ENCODE results near the gene PDE7B. TPM values are rescaled to one million over a fixed set of nuclear protein-coding genes. Genes with fewer than 3 reads are reported as not detected.

PDE7B gene
- total RNA-seq, 1 experiment from 2014 or later = 3.5 TPM

DNA sequence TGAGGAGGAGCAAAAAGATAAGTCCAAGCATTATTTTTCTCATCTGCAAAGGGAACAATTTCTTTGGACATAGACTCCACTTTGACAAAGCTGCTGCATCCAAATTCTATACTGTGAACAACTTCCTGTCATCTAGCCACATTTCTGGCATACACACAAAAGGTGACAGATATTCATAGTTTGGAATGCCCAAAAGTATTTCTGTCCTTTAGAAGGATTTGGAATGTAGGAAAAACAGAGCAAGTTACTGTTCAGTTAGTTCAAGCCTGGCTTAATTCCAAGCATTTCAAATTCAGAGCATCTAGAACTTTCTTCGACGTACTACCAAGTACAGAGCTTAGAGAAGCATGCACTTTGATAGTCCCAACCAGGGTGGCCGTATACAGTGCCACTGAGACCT is 134.0 kb downstream of the PDE7B start:
- DNase-seq (ENCODE audit: low read depth) = peak; percentile 32

DNA sequence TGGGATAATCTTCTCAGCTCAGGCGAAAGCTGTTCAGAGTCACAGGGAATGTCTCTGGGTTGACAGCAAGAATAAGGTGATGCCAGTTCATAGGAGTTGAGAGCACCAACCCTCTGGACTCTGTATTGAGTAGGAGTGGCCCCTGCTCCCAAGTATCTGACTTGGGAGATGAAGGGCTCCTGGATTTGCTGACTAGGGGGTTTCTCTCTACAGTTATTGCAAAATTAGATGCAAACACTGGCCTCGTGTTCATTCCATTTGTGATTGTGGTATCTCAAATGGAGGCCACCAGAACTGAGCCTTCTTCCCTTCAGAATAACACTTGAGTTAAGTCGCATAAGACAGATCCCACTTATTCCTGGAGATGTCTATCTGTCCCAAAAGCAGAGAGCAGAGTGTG is 135.7 kb downstream of the PDE7B start:
- DNase-seq (ENCODE audit: low read depth) = no peak

DNA sequence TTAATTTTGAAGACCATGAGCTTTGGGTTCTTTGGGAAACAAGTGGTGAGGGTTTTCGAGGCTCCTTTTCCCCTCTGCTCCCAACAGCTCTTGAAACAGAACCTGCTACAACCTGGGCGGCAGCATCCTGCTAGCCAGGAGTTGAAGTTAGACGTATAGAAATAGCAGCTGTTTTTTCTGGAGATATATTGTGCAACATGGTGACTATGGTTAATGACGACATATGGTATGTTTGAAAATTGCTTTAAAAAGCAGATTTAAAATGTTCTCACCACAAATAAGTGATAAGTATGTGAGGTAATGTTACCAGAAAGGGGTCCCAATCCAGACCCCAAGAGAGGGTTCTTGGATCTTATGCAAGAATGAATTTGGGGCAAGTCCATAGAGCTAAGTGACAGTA is 138.9 kb downstream of the PDE7B start:
- DNase-seq (ENCODE audit: low read depth) = no peak

DNA sequence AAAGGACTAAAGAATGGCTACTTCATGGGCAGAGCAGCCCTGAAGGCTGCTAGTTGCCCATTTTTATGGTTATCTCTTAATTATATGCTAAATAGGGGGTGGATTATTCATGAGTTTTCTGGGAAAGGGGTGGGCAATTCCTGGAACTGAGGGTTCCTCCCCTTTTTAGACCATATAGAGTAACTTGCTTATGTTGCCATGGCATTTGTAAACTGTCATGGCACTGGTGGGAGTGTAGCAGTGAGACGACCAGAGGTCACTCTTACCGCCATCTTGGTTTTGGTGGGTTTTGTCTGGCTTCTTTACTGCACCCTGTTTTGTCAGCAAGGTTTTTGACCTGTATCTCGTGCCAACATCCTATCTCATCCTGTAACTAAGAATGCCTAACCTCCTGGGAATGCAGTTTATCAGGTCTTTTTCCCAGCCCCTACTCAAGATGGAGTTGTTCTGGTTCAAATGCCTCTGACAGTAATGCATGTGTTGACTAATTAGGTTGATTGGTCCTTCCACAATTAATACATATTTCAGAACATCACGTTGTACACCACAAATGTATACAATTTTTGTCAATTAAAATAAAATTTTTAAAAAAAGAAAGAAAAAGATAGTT is 139.5 kb downstream of the PDE7B start:
- no peak for DNase-seq (ENCODE audit: low read depth)

DNA sequence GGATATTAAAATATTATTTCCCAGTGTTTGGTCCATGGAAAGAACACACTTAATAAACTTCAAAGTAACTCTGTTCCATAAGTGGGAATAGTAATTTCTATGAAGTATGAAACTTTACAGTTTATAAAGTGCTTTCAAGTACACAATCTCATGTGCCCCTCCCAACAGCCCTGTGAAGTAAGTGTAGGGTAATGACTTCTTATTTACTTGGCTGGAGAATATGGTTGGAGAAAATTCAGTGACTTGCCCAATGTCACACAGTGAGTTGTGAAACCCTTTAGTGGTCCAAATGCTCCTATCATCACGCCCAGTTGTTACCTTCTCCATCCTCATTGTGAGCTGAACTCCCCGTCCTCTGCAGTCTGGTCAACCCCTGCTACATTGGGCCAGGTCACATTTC is 141.2 kb downstream of the PDE7B start:
- no peak for DNase-seq (ENCODE audit: low read depth)

DNA sequence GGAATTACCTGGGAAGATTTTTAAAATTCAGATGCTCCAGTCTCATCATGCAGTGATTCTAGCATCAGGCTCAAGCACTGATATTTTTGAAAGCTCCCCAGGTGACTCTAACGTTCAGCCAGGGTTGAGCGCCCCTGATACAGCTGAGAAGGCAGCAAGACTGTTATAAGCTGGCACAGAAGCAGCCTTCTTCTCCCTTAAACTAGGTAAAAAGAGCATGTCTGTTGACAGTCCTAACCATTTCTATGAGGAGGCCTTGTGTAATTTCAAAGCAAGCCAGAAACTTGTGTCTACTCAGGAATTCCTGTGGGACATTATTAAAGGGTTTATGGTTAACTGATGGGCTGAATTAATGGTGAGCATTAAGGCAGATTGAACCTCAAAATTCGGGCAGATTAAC is 141.9 kb downstream of the PDE7B start:
- no peak for DNase-seq (ENCODE audit: low read depth)

DNA sequence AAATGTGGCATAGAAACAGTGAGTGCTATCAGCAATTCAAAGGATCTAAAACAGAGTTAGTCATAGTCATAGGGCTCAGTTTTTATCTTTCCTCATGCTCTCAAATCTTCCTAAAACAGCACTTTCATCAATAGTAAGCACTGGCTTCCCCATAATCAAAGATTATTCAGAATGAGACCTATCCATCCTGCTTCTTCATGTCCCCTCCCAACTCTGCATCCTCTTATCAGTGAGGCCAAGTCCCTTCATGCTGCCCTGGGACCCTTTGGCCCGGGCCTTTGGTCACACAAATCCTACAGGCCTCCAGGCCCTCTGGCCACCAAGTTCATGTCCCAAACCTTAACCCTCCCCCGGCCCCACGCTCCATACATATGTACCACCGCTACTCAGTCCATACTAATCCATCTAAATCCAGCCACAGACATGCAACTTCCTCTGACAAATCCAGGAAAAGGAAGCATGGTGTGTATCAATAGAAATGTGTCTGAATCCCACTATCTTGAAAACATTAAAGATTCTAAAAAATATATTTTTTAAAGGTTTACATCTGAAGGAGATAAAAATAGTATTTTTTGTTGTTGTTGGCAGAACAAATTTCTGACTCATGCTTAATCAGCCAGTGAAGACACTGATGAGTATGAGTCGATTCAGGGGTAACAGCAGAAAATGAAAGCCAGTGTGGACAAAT is 143.5 kb downstream of the PDE7B start:
- peak; percentile 82 for DNase-seq (ENCODE audit: low read depth)

DNA sequence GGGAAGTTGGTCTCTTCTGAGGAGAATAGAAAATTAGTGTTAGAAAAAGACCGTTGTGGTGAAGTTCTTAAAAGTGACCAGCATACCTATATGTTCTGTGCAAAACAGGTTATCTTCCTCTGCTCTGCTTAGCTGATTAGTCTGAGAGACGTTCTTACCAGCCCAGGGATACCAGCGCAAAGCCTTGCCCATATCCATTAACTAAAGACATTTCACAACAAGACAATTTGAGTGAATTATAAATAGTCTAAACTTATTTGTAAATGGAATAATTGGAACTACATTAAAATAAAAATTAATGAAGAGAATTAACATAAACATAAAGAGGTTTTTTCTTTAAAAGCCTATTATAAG is 144.0 kb downstream of the PDE7B start:
- DNase-seq (ENCODE audit: low read depth) = no peak

DNA sequence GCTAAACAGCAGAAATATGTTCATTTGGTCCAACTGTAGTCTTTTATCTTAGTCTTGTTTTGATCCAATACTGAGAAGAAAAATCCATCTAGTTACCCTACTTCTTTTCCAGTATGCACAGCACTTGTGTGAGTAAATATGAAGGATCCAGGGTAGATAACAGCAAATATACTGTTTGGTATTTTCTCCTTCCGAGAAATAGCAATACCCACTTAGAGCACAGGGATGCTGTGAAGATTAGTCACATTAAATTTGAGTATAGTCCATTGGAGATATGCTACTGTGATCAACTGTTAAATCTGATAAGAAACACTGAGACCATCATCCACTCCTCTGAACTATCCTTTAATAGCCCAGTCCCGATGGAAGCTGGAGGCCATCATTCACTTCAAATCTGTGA is 145.2 kb downstream of the PDE7B start:
- DNase-seq (ENCODE audit: low read depth) = no peak

DNA sequence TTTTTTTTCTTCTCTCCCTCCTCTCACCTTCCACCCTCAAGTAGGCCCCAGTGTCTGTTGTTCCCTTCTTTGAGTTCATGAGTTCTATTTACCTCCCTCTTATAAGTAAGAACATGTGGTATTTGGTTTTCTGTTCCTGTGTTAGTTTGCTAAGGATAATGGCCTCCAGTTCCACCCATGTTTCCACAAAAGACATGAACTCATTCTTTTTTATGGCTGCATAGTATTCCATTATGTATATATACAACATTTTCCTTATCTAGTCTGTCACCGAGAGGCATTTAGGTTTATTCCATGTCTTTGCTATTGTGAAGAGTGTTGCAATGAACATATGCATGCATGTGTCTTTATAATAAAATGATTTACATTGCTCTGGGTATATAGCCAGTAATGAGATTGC is 147.9 kb downstream of the PDE7B start:
- no peak for DNase-seq (ENCODE audit: low read depth)

DNA sequence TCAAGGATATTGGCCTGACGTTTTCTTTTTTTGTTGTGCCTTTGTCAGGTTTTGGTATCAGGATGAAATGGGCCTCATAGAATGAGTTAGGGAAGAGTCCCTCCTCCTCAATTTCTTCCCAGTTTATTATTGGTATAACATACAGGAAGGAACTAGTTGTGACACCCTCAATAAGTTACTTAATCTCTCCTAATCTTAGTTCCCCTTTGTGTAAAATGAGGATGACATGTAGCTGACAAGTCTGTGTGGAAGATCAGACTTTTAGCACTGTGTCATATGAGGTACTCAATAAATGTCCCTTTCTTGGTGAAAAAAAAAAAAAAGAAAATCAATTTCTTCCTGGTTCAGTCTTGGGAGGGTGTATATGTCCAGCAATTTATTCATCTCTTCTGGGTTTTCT is 155.8 kb downstream of the PDE7B start:
- DNase-seq (ENCODE audit: low read depth) = no peak

DNA sequence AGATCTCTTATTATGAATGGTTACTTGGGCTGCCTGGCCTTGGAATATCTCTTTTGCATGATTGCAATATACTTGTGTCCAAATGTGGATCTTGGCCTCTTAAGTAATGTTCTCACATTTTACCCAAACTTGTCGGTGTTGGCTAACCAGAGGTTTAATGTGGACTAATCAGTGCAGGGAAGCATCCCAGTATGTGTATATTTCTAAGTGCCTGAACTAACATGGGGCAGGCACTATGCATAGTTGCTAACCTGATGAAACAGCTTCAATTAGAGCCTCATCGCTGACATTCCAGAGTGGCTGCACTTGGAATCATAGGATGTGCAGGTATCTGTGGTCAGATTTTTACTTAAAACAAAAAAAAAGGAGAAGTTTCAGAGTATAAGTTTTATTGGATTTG is 160.0 kb downstream of the PDE7B start:
- DNase-seq (ENCODE audit: low read depth) = peak; percentile 27

DNA sequence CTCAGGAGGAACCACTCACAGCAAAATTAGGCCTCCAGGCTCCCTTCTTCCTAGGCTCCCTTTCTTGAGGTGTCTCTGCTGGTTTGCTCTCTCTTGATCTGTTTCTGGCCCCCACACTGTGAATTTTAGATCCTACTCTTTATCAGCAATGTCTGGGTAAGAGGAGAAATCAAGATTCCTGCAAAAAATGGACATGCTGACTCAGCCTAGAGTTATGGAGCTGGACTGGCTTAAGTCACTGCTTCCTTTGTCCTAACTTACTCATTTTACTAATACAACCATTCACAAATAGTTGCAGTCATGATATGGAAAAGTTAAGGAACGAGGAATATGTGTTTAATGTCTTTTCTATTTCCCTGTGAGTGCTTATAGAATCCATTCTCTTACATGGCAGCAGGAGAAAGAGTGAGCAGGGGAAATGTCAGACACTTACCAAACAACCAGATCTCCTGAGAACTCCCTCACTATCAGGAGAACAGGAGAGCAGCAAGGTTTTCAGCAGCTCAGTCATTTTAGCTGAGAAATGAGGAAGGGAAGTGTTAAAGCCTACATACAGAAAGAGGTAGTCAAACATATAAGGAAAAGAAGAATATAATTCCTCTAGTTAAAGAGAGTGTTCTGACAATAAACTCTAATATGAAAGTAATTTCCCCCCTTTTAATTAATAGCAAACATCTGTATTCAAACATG is 160.8 kb downstream of the PDE7B start:
- peak; percentile 78 for DNase-seq (ENCODE audit: low read depth)

DNA sequence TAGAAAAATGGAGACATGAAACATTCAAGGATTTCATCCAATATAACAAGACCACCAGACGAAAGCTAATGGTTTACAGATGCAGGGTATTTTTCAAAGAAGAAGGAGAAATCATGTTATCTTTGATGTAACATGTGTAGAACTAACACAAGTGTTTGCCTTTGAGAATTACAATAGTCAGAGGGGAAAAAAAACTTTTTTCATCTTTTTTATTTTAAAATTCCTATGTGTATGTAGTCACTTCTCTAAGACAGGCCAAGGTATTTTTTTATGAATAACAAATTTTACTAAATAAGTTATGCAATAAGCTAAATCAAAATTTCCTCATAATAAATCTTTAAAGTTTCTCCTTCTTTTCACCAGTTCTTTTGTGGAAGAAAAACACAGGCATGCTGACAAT is 161.4 kb downstream of the PDE7B start:
- DNase-seq (ENCODE audit: low read depth) = no peak

DNA sequence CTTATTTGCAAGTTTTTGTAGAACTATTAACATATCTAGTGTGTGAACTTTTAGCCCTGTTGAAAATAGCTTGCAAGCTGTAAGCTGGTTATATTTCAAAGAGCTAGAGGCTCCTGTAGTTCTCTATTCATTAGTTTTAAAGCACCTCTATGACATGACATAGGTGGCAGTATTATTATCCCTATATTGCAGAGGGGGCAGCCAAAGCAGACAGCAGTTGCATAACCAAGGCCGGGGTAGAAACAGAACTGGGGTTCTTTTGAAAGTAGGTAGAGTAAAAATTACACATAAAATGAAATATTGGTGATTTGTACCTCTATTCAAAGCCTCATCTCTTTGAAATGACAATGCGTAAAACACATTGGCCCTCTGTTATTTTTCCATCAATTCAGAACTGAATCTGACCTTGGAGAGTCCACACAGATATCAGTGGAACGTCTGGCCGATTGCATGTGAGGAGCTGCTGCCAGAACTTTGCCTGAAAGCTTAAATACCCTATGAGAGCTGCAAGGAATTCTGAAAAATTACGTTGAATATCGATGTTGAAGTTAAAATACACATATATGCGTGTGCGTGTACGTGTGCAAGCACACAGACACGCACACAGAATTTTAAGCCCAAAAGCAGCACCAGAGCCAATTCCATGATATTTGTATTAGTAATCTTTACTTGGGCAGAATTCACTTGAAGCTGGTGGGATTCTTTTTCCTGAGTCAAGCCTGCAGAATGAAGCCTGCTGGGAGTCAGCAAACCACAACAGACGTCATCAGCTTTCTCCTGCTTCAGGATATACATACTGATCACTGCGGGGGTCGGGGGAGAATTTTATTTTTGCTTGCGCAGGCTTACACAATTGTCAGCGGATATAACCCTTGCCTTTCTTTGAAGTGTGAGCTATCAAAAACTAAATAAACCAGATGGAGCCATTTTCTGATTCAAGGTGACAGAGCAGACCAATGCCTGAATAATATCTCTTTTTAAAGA is 163.2 kb downstream of the PDE7B start:
- DNase-seq (ENCODE audit: low read depth) = peak; percentile 98

DNA sequence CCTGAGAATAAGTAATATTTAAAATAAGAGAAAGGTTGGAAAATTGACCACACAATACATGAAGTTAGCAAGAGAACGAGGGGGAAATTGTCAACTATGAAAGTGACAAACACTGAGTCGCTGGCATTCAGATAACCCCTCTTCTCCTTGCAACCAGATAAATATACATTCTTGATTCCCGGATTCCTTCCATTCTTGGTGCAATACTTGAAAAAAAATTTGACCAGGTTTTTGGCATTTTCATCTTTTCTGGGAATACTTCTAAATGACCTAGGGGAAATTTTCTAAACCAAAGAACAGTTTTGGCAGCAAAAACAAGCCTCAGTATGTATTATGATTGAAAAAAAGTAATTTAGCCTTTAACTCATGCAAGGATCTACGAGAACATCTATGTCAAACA is 164.0 kb downstream of the PDE7B start:
- no peak for DNase-seq (ENCODE audit: low read depth)

DNA sequence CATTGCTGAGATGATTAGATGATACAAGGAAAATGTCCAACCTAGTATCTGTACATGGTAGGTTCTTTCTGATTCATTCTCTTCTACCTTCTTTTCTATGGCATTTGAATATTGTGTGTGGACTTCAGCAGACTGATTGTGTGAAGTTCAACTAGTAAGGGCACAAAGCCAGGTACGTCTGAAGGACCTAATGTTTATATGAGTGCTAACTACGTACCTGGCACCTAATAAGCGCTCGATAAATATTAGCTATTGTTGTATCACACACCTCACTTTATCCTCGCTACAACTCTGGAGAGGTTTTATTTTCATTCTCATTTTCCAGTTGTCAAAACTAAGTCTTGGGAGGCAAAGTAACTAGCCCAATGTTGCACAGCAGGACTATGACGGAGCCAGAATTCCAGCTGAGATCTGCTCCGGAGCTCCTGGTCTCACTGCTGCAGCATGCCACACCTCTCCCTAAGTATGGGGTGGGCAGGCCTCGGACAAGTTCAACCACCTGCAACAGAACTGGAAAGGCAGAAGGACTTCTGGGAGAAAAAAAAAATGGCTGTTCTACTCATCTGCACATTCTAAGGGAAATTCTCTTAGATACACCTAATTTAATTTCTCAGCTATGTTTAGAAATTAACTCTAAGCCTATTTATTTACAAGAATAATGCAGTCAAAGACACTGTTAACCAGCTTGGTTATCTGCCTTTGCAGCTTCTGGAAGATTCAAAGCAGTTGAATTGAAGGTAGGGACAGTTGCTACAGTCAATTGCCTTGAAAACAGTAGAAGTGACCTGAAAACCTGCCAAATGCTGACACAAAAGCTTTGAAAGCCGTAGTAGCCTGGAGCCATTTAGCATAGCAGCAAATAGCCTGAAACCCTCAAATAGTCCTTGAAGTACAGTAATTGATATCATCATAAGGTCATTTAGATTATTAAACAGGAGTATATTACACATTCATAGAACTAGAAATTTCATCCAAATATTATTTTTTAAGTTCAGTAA is 165.0 kb downstream of the PDE7B start:
- DNase-seq (ENCODE audit: low read depth) = peak; percentile 93

DNA sequence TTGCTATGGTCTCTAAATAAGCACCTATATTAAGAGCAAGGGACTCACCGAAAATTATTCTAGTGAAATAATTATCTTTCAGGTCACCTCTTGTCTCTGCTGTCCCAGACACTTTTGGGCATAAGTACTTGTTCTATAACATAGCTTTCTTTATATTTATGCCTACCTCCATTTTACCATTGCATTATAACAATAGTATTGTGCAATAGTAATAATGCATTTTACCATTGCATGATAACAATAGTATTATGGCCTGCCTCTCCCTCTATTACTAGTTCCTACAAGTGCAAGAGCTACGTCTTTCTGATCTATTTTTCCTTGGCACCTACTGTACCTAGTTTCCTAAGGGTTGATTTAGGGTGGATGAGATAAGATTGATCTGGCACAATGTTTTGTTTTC is 169.2 kb downstream of the PDE7B start:
- DNase-seq (ENCODE audit: low read depth) = no peak

DNA sequence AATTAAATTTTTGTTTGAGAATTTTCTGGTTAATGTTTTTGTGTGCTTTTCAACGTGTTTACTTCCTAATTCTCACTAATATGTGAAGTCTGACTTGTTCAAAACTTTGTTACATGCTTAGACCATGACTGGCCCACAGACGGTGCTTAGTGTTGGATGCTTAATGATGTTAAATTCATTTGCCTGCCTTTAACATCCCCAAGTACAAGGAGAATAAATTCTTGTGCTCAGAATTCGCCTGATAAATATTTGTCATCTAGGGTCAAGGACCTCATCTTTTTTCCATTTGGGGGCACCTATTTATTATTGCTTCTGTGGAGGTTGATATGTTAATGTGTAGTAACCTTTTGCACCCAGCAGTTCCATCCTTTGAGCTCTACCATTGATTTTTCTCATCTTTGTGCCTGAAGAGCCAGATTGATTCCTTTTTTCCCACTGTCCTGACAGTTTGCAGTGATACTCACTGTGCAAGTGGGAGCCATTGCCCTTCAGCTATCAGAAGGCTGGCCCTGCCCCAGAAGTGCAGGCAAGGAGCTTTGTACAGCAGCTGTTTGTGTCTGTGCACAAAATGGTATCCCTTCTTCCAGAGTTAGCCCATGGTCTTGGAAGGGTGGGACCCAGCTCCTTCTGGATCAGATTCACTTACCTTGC is 170.8 kb downstream of the PDE7B start:
- no peak for DNase-seq (ENCODE audit: low read depth)

DNA sequence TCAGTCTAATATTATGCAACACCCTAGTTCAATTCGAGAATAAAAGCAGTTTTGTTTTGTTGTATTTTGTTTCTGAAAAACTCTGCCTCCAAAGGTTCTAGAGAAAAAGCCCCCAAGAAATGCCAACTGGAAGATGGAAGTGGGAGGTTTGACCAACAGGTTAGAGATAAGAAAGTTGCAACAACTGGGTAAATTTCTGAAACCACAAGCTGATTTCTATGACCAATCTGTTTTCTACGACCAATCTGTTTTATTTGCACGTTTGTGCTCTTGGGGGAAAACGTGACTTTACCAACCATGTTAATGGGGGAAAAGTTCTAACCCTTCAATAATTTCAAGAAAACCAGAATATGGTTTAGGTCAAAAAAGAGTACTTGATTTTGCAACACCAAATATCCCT is 173.2 kb downstream of the PDE7B start:
- no peak for DNase-seq (ENCODE audit: low read depth)

All from M059J (cell line).